SKM-1 treated with dmso at 0.1 percent for 144 hours (cell line): ENCODE measurements around the gene KRT72.

Source experiments
- DNase-seq: peaks from one replicate; lab custom pipeline; 2025; ENCODE audit not compliant: unreplicated experiment; lab: John Stamatoyannopoulos, UW

The KRT72 gene

DNA sequence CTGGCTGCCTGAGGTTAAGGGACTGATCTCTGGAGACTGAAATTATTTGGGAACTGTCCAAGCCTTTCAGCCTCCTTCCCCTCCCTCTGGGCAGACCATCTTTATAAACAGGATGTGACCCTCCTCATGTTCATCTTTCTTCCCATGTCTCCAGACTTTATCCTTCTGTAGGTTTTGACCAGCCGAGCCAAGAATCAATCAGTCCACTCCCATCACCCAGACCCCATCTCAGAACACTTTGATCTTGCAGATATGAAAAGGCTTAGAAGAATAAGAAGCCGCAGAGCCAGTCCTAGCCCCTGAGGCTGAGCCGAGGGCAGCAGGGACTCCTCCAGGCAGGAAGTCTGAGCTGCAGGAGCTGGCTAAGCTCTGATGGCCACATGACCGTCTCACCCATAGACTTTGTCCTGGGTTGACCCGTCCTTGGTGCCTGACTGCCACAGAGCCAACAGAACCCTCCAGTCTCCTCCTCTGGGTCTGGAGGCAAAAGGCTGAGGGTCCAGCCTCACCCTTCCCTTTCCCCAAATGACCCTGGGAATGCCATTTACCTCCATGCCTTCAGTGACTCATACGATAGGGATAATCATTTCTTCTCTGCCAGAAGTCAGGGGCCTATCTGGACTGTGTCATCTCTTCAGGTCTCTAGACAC is 49.9 kb downstream of the KRT72 start:
- DNase-seq = no peak

- DNase-seq = no peak
Measured at GRCh38 chr12:52546126-52546525, 55.1 kb downstream of the KRT72 start.

DNA sequence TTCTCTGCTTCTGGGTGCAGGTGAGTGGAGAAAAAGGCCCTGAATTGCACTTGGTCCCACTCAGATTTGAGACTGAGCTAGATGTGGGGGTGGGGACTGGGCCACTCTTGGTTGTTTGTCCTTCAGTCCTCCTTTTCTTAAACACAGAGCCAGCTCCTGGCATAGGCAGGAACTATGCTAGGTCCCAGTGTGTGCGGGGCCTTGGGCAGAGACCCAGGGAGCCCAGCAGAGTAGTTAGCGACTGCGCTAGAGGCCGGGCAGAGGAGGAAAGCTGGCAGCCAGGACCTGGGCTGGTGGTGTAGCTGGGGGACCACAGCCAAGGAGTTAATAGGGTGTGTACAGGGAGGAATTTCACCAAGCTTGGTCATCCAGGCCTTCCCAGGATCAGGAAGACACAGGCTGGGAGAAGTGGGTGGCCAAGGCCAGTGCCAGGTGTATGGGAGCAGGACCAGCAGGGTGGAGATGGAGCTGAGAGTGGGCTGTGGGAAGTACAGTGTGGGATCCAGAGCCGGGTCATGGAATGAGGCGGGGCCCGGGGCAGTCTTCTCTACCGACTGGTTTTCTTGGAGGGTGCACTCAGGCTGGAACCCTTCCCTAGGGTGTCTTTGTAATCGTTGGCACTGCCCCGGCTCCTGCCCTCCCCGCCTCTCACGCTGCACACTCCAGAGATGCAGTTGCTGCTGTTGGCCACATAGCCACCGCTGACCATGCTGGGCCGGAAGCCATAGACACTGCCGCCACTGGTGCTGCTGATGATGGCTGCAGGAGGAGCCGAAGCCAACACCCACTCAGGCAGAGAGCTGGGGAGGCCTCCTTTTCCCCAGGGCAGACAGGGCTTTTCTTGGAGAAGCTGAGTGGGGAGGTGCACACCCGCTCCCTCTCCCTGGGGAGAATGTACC is 57.0 kb downstream of the KRT72 start:
- no peak for DNase-seq

GRCh38 chr12:52542785-52543318 is 58.4 kb downstream of the KRT72 start:
- DNase-seq = no peak

DNA sequence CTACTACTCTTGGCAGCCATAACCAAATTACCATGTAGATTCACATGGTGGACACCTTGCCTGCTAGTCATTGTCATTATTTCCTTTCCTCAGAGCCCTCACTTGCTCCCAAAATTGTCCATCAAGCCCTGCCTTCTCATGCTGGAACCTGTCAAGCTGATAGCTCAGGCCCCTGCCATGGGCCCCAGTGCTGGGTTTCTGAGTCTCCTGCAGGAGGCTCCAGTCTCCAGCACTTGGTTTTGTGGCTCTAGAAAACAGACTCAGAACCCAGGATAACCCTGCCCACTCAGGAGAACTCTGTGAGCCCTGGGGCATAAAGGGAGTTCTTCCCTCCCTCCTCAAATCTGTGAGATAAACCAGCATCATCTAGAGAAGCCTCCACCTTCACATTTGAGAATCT is 59.1 kb downstream of the KRT72 start:
- no peak for DNase-seq

DNA sequence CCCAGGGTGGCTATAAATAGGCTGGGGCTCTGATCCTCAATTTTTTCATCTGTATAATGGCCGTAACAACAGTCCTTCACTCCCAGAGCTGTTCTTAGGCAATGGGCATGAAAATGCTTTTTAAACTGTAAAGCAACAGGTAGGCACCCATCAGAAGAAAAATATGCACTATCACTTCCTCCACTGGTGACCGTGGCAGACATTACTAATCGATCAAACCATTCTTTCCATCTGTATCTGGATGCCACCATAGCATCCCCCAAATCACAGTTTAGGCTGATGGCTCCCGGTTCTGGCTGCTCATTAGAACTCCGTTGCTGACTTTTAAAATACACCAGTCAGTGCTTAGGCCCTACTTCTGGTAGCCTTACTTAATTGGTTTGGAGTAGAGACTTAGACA is 59.6 kb downstream of the KRT72 start:
- DNase-seq = no peak

DNA sequence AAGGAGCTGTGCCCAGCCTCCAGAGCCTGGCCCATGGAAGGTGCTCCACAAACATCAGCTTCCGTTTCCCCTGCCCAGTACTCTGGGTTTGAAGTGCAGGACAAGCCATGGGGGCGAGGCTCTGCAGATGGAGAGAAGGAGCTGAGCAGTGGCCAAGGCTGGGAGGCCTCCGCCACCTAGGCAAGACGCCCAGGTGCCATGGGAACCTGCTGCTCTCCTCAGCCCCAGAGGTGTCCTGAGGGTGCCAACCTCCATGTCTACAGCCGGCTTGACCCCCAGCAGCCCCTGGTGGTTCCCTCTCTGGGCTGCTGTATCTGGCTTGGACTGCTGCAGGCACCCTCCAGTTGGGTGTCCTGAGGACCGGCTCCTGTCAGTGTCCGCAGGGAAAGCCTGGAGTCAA is 60.7 kb downstream of the KRT72 start:
- DNase-seq = no peak

- no peak for DNase-seq
Measured at GRCh38 chr12:52539821-52540173, 61.5 kb downstream of the KRT72 start.

GRCh38 chr12:52539083-52539820 is 62.0 kb downstream of the KRT72 start:
- DNase-seq = no peak

GRCh38 chr12:52537101-52537500 is 64.2 kb downstream of the KRT72 start:
- DNase-seq = no peak
